Stomach (tissue), 9 donors: ENCODE measurements around the gene GCGR. TPM values are rescaled to one million over a fixed set of nuclear protein-coding genes. Genes with fewer than 3 reads are reported as not detected.

Experiments
- DNase-seq, 2 donors: peaks; one replicate each; pipeline versions ENCODE4 v3.0.0 to v3.0.0-alpha.2; 2013 to 2019
- H3K27ac ChIP-seq, 5 donors: fragments of 200-600 bp in 4 of 5; sonication (generic) in 4 of 5; one replicate each; pipeline ENCODE4 v1.5.1; 2013 to 2019; ENCODE audit warnings: mild to moderate bottlenecking in 1 of 5, moderate library complexity in 1 of 5
- H3K27me3 ChIP-seq, 3 donors: fragments of 200-600 bp; sonication (generic); one replicate each; pipeline ENCODE4 v1.5.1; 2017 to 2019; ENCODE audit warnings: mixed run types in 1 of 3
- H3K36me3 ChIP-seq, 4 donors: fragments of 200-600 bp; sonication (generic); 1 replicate in 3 of 4; 2 replicates in 1 of 4; pipeline ENCODE4 v1.5.1; 2016 to 2019
- H3K4me1 ChIP-seq, 4 donors: fragments of 200-600 bp; sonication (generic); one replicate each; pipeline ENCODE4 v1.5.1; 2016 to 2019
- H3K4me3 ChIP-seq, 4 donors: fragments of 200-600 bp; sonication (generic) in 3 of 4; one replicate each; pipeline ENCODE4 v1.5.1; 2016 to 2019; ENCODE audit warnings: mild to moderate bottlenecking in 1 of 4
- H3K9me3 ChIP-seq, 4 donors: fragments of 200-600 bp; sonication (generic); one replicate each; pipeline ENCODE4 v1.5.1; 2016 to 2019
- EP300 ChIP-seq: sonication (generic); formaldehyde crosslinking; IDR thresholded peaks from one replicate; pipeline ENCODE4 v1.6.1; 2017; ENCODE audit warnings: antibody characterized with exemption
- POLR2A ChIP-seq, 4 donors: fragments of 450-650 bp; IDR thresholded peaks; one replicate each; pipeline ENCODE4 v1.6.1; 2016; ENCODE audit warnings: antibody characterized with exemption in 4 of 4, control low read depth in 2 of 4, mild to moderate bottlenecking in 1 of 4, moderate library complexity in 1 of 4
- POLR2AphosphoS5 ChIP-seq, 3 donors: sonication (generic); formaldehyde crosslinking; IDR thresholded peaks; one replicate each; pipeline ENCODE4 v1.6.1; 2016; ENCODE audit warnings: antibody characterized with exemption in 3 of 3
- WGBS, 5 donors: extraction: QIAGEN DNeasy Blood & Tissue Kit in 3 of 5; methylation state at CpG; one replicate each; pipeline versions ENCODE4 v1.1.5 to v1.1.7; 2013 to 2018; 5-methylcytosine and 5-hydroxymethylcytosine counted together
- intact Hi-C: fragments of 100-400 bp; cut with DNase I; formaldehyde crosslinking; loops from one replicate; pipeline ENCODE4 v1.15.1; 2023; ENCODE audit warnings: low total_unique reads
- polyA plus RNA-seq, 3 donors: library from polyadenylated mRNA; stranded (reverse); fragments of 200-250 nt; gene quantifications; one replicate each; pipeline ENCODE4 v1.2.3, GENCODE V29; 2013
- total RNA-seq, 5 donors: library from RNA; depleted of rRNA; stranded (reverse); fragments of >200 nt; gene quantifications; one replicate each; pipeline versions ENCODE4 v1.1.0 to v1.2.3, GENCODE V29; 2014 to 2016
- TF ChIP-seq, protein P1 (sequence below), 7 experiments: fragments of 450-650 bp in 4 of 7; fragments of 200-600 bp in 3 of 7; sonication (generic) in 3 of 7; IDR thresholded peaks; one replicate each; pipeline ENCODE4 v1.5.1; 2016 to 2019; ENCODE audit warnings: antibody characterized with exemption in 7 of 7, control low read depth in 2 of 7, mild to moderate bottlenecking in 1 of 7
- donor health status: healthy with polysubstance abuse.
- donor health status: Bipolar disorder and iron deficiency.
- donor health status: healthy.

GCGR gene
- total and polyA plus RNA-seq, 8 donors: 0.38 to 0.55 TPM; not detected in 6

DNA sequence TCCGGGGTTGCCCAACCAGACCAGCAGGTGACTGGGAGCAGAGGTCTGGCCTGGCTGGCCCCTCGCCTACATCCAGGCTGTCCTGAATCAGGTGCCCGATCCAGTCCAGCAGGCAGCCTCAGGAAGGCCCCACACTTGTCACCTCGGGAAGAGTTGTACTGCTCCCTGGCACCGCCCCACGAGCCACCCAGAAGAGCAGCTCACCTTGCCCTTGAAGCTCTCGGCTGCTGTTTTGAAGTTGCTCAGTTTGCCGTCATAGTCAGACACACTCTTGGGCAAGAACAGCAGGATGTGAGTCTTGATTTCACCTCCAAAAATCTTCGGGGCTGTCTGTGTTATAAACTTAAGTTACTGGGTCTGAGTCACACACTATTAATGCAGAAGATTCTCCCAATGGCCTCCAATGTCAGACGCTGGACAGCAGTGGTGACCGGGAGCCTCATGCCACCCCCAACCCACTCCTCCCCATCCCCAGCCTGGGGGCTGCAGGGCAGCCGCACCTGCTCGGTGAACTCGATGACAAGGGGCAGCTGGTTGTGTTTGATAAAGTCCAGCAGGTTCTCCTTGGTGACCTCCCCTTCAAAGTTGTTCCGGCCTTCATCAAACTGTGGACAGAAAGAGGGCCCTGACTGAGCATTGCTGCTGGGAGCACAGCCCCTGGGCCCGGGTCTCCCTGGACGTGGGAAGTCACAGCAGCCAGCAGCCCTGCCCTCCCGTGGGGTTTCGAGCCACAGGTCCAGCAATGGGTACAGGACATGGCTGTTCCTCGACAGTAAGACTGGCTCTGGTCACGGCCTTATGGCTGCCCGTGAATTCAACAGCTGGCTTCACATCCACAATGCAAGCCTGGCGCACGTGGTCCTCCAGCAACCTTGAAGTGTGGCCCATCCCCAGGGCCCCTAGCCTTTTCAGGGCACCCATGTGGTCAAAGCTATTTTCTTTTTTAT lies 43.1 kb downstream of the GCGR start:
- H3K36me3 ChIP-seq: peaks cover 86 to 100% (median 97%) of the 10 kb centered on the region in 4 donors
- DNase-seq: no peak
- H3K9me3 ChIP-seq: no peaks in the 10 kb centered on the region
- WGBS, 5 donors: 82 to 88% (median 84%) methylated on average over 21 to 24 of the region's 24 CpGs
- no peak overlapping the region for H3K27ac ChIP-seq
- intact Hi-C loops: no loop called here
- TF ChIP-seq POLR2A (IDR thresholded peaks at IDR 0.05) (no peak), POLR2AphosphoS5 (IDR thresholded peaks at IDR 0.05) (no peak), EP300 (no peak)
- TF ChIP-seq, protein P1, sequence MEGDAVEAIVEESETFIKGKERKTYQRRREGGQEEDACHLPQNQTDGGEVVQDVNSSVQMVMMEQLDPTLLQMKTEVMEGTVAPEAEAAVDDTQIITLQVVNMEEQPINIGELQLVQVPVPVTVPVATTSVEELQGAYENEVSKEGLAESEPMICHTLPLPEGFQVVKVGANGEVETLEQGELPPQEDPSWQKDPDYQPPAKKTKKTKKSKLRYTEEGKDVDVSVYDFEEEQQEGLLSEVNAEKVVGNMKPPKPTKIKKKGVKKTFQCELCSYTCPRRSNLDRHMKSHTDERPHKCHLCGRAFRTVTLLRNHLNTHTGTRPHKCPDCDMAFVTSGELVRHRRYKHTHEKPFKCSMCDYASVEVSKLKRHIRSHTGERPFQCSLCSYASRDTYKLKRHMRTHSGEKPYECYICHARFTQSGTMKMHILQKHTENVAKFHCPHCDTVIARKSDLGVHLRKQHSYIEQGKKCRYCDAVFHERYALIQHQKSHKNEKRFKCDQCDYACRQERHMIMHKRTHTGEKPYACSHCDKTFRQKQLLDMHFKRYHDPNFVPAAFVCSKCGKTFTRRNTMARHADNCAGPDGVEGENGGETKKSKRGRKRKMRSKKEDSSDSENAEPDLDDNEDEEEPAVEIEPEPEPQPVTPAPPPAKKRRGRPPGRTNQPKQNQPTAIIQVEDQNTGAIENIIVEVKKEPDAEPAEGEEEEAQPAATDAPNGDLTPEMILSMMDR (IDR thresholded peaks at IDR 0.05): no peak
- H3K27me3 ChIP-seq: no peaks in the 10 kb centered on the region
- no peak overlapping the region for H3K4me3 ChIP-seq
- peaks cover 0 to 4% (median under 1%) of the 10 kb centered on the region in 4 donors for H3K4me1 ChIP-seq

DNA sequence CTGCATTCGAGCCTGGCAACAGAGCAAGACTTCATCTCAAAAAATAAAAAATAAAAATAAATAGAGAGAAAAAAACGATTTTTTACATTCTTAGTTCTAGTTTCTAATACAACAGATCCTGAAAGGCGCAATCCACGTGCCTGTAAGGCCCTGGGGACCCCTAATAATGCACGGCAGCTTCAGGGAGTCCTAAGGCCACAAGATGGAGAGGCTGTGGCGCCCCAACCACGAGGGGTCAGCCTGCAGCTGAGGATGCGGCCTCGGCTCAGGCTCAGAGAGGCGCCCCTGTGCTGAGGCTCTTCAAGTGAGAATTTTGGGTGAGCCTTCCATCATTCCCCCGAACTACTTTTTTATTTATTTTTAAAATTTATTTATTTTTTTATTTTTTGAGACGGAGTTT lies 45.5 kb downstream of the GCGR start:
- Histone ChIP-seq H3K27ac (no peak overlapping the region), H3K9me3 (no peaks in the 10 kb centered on the region), H3K27me3 (no peaks in the 10 kb centered on the region), H3K36me3 (peaks cover 89 to 100% (median 100%) of the 10 kb centered on the region in 4 donors), H3K4me1 (peaks cover 0 to 7% (median 7%) of the 10 kb centered on the region in 4 donors), H3K4me3 (no peak overlapping the region)
- DNase-seq: no peak
- intact Hi-C loops: no loop called here
- TF ChIP-seq EP300: no peak
- no peak for TF ChIP-seq POLR2A (IDR thresholded peaks at IDR 0.05)
- TF ChIP-seq, protein P1 (IDR thresholded peaks at IDR 0.05): no peak
- no peak for TF ChIP-seq POLR2AphosphoS5 (IDR thresholded peaks at IDR 0.05)
- WGBS, 5 donors: 92 to 95% (median 94%) methylated on average over 12 of the region's 12 CpGs

DNA sequence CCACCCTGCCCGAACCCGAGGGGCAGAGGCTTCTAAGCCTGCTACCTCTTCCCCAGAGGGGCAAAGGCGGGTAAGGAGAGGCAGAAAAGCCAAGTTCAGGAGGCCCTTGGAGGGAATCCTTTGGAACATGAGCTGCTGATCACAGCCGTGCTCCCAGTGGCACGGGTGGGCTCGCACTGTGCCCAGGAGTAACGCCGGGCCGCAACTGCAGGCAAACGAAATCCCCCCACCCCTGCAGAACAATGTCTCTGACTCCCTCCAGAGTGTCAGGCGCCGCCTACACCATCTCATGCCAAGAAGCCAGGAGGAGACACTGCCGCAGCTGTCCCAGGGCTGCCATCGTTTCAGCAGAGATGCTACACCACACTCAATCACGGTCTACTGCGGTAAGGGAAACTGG lies 47.5 kb downstream of the GCGR start:
- Histone ChIP-seq H3K9me3 (no peaks in the 10 kb centered on the region), H3K4me3 (no peak overlapping the region), H3K27ac (no peak overlapping the region), H3K27me3 (no peaks in the 10 kb centered on the region), H3K36me3 (peaks cover 86 to 100% (median 100%) of the 10 kb centered on the region in 4 donors), H3K4me1 (peaks cover 11 to 27% (median 27%) of the 10 kb centered on the region in 4 donors)
- DNase-seq: no peak
- intact Hi-C loops: no loop called here
- WGBS, 5 donors: 92 to 96% (median 94%) methylated on average over 5 to 16 of the region's 16 CpGs
- TF ChIP-seq POLR2AphosphoS5 (IDR thresholded peaks at IDR 0.05): no peak
- no peak for TF ChIP-seq EP300

DNA sequence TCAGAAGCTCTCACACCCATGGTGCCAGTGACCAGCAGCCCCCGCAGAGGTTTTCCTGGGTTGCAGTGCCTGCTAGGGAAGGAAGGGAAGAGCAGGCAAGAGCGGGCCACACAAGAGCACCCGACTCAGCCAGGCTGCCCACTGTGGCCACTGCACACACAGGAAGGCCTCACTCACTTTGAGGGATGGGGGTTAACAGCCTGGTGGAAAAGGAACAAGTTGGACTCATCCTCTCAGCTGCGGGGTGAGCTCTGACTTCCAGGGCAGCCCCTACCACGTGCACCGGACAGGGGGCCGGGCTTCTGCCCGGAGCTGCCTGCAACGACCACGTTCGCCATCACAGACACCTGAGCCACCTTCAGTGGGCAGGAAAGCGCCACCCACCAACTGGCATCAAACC lies 48.3 kb downstream of the GCGR start:
- Histone ChIP-seq H3K4me3 (no peak overlapping the region), H3K9me3 (no peaks in the 10 kb centered on the region), H3K4me1 (peaks cover 15 to 35% (median 35%) of the 10 kb centered on the region in 4 donors), H3K27me3 (no peaks in the 10 kb centered on the region), H3K27ac (no peak overlapping the region), H3K36me3 (peaks cover 84 to 100% (median 100%) of the 10 kb centered on the region in 4 donors)
- no peak for DNase-seq
- intact Hi-C loops: no loop called here
- TF ChIP-seq, protein P1 (IDR thresholded peaks at IDR 0.05): no peak
- TF ChIP-seq EP300: no peak
- no peak for TF ChIP-seq POLR2A (IDR thresholded peaks at IDR 0.05)
- no peak for TF ChIP-seq POLR2AphosphoS5 (IDR thresholded peaks at IDR 0.05)
- 87 to 95% (median 92%) methylated on average over 6 to 12 of the region's 12 CpGs for WGBS, 5 donors
